Nephron progenitor cell (in vitro differentiated cells): Measurements from ENCODE around the gene ZNF74.
"Not testable (repeated sequence)": the region's sequence is repeated elsewhere in the genome, so short reads cannot be mapped to it uniquely, and the experiment has no call there.

Source experiments
- DNase-seq: peaks from one replicate; pipeline ENCODE4 v3.0.0; 2021
- H3K27ac Mint-ChIP-seq: 2 replicates; pipeline ENCODE4 v1.8.0; 2021; ENCODE audit warnings: mild to moderate bottlenecking, moderate library complexity, mixed read lengths
- H3K27me3 Mint-ChIP-seq: 2 replicates; pipeline ENCODE4 v1.8.0; 2021; ENCODE audit warnings: mild to moderate bottlenecking, low read depth, mixed read lengths; ENCODE audit not compliant: poor library complexity
- H3K36me3 Mint-ChIP-seq: 2 replicates; pipeline ENCODE4 v1.8.0; 2021; ENCODE audit warnings: low read depth, mixed read lengths
- H3K4me1 Mint-ChIP-seq: 2 replicates; pipeline ENCODE4 v1.8.0; 2021; ENCODE audit warnings: mixed read lengths
- H3K4me3 Mint-ChIP-seq: 2 replicates; pipeline ENCODE4 v1.8.0; 2021; ENCODE audit warnings: mild to moderate bottlenecking, moderate library complexity, mixed read lengths
- H3K9me3 Mint-ChIP-seq: 2 replicates; pipeline ENCODE4 v1.8.0; 2021; ENCODE audit warnings: mild to moderate bottlenecking, moderate library complexity, mixed read lengths
- CTCF ChIP-seq: fragments of 200-600 bp; sonication (generic); IDR thresholded peaks from 2 replicates; pipeline ENCODE4 v1.5.0; 2021; ENCODE audit warnings: antibody characterized with exemption

Gene ZNF74

GRCh38 chr22:20362403-20362802, 31.5 kb upstream of the ZNF74 start:
- H3K36me3 Mint-ChIP-seq, H3K27ac Mint-ChIP-seq, H3K9me3 Mint-ChIP-seq, H3K4me3 Mint-ChIP-seq, DNase-seq, H3K4me1 Mint-ChIP-seq: not testable (repeated sequence)
- peaks cover 11% of the 10 kb centered on the region for H3K27me3 Mint-ChIP-seq

DNA sequence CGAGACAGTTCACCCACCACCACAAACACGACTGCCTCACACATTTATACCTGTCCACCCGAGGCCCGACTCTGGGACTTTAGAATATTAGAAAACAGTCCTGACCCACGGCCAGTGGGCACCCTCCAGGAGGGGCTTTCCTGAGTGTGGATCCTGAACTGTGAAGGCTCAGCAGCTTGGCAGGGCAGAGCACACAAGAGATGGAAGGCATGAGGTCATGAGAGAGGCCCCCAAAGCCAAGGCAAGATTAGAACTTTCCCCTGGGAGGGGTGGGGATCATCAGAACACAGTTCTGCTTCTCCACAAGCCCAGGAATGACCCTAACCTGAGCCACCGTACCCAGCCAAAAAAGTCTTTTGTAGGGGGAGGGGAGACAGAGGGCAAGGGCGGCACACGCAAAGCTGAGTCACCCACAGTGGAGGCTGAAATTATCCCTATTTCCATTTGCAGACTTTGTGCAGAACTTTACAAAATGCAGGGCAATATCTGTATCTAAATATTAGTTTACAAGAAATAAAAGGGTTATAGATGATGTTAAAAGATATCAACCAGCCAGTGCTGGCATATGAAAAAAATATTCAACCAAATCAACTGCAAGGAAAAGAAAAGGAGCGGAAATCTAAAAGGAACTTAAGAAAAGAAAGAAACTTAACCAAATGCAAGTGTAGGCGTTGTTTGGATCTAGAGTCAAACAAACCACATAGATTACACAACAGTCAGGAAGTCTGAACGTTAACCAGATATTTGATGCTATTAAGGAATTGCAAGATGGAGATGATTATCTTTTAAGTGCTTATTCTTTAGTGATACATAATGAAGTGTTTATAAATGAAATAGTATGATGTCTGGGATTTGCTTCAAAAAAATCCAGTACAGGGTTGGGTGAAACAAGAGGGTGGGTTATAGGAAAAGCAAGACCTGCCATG, 29.4 kb upstream of the ZNF74 start:
- not testable (repeated sequence) for H3K9me3 Mint-ChIP-seq, H3K27ac Mint-ChIP-seq, H3K4me3 Mint-ChIP-seq, H3K4me1 Mint-ChIP-seq, H3K36me3 Mint-ChIP-seq, DNase-seq
- H3K27me3 Mint-ChIP-seq = peaks cover 19% of the 10 kb centered on the region

DNA sequence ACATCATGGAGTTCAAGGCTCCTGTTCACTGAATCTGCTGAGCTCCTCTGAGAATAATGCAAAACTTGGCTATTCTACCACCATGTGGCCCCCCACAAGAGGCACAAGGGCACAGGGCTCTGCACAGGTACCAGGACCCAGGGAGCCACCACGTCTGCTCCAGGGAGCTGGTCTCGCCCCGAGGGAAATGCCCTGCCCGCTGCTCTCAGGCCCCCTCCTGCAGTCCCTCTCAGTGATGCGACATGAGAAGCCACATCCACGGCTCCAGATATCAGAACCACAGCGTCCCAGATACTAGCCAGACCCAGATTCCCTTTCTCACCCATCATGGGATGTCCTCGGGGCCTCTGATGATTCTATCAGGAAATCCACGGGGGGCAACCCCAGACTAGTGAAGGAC, 27.1 kb upstream of the ZNF74 start:
- DNase-seq, H3K36me3 Mint-ChIP-seq, H3K27ac Mint-ChIP-seq, H3K4me3 Mint-ChIP-seq, H3K4me1 Mint-ChIP-seq: not testable (repeated sequence)
- peaks cover 22% of the 10 kb centered on the region for H3K27me3 Mint-ChIP-seq
- H3K9me3 Mint-ChIP-seq = peaks cover 12% of the 10 kb centered on the region

DNA sequence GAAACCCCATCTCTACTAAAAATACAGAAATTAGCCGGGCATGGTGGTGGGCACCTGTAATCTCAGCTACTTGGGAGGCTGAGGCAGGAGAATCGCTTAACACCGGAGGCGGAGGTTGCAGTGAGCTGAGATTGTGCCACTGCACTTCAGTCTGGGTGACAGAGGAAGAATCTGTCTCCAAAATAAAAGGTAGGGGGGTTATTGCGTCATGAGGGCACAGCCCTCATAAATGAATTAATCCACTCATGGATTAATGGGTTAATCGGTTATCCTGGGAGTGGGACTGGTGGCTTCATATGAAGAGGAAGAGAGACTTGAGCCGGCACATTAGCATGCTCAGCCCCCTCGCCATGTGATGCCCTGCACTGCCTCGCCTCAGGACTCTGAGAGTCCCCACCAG, 25.1 kb upstream of the ZNF74 start:
- not testable (repeated sequence) for DNase-seq, H3K27ac Mint-ChIP-seq, H3K36me3 Mint-ChIP-seq, H3K4me1 Mint-ChIP-seq, H3K4me3 Mint-ChIP-seq
- peaks cover 21% of the 10 kb centered on the region for H3K27me3 Mint-ChIP-seq
- peaks cover 16% of the 10 kb centered on the region for H3K9me3 Mint-ChIP-seq

DNA sequence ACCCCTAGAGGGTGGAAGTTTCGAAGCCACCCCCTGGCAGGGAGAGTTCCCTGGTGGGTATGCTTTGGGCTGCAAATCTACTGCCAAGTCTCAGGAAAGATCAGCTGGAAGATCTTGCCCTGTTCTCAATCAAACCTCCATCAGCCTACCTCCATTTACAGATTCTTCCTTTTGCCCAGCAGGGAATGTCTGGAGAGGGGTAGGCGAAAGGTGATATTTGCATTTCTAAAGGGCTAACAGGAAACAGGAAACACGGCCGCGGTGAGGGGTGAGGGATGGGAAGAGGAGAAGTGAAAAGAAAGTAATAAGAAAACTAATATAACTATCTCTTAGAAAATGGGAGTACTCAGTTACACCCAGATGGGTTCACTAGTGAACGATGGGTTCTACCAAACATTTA, 22.3 kb upstream of the ZNF74 start:
- not testable (repeated sequence) for DNase-seq, H3K27ac Mint-ChIP-seq, H3K4me1 Mint-ChIP-seq, H3K4me3 Mint-ChIP-seq
- Mint-ChIP-seq H3K27me3 (peaks cover 15% of the 10 kb centered on the region), H3K36me3 (peaks cover 13% of the 10 kb centered on the region), H3K9me3 (peaks cover 26% of the 10 kb centered on the region)

DNA sequence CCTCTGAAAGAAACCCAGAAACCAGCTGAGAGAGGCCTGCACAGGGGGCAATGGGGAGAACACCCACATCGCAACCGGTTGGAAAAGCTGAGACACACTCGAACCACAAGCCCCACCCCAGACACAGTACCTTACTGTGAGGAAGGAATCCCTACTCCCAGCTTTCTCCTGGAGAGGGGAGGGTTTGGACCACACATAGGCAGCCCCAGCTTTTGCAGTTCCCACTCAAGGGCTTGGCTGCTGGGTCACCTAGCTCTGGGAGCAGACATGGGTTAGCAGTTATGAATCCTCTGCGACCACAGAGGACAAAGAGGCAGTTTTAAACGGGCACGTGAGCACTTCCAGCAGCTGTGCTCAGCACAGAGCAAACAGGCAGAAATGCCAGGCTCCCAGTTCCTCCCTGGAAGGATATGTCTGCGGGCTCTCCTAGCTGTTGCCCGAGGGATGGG, 21.5 kb upstream of the ZNF74 start:
- H3K27ac Mint-ChIP-seq, H3K4me1 Mint-ChIP-seq, DNase-seq, H3K4me3 Mint-ChIP-seq: not testable (repeated sequence)
- Mint-ChIP-seq H3K36me3 (peaks cover 13% of the 10 kb centered on the region), H3K27me3 (peaks cover 15% of the 10 kb centered on the region), H3K9me3 (peaks cover 26% of the 10 kb centered on the region)

GRCh38 chr22:20373195-20373706, 20.7 kb upstream of the ZNF74 start:
- not testable (repeated sequence) for DNase-seq, H3K4me1 Mint-ChIP-seq, H3K4me3 Mint-ChIP-seq, H3K27ac Mint-ChIP-seq
- Mint-ChIP-seq H3K9me3 (peaks cover 26% of the 10 kb centered on the region), H3K27me3 (peaks cover 13% of the 10 kb centered on the region), H3K36me3 (peaks cover 13% of the 10 kb centered on the region)

DNA sequence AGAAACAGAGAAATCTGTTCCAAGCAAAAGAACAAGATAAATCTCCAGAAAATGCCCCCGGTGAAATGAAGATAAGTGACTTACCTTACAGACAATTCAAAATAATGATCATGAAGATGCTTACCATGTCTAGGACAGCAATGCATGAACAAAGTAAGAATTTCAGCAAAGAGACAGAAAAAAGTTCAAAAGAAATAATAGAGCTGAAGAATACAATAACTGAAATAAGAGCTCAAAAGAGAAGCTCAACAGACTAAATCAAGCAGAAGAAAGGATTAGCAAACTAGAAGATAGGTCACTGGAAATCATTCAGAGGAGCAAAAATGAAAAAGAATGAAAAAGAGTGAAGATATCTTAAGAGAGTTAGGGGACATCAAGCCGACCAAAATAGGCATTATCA, 19.8 kb upstream of the ZNF74 start:
- not testable (repeated sequence) for H3K4me1 Mint-ChIP-seq, H3K27ac Mint-ChIP-seq, DNase-seq, H3K4me3 Mint-ChIP-seq
- Mint-ChIP-seq H3K27me3 (peaks cover 11% of the 10 kb centered on the region), H3K9me3 (peaks cover 25% of the 10 kb centered on the region), H3K36me3 (peaks cover 13% of the 10 kb centered on the region)

DNA sequence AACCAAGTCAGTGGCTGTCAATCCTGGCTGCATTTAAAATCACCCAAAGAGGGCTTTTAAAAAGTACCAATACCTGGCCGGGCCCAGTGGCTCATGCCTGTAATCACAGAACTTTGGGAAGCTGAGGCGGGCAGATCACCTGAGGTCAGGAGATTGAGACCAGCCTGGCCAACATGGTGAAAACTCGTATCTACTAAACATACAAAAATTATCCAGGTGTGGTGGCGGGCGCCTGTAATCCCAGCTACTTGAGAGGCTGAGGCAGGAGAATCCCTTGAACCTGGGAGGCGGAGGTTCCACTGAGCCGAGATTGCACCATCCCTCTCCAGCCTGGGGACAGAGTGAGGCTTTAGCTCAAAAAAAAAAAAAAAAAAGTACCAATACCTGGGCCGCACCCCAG, 17.7 kb upstream of the ZNF74 start:
- not testable (repeated sequence) for H3K4me3 Mint-ChIP-seq, DNase-seq, H3K36me3 Mint-ChIP-seq, H3K27ac Mint-ChIP-seq, H3K4me1 Mint-ChIP-seq
- Mint-ChIP-seq H3K27me3 (peaks cover 11% of the 10 kb centered on the region), H3K9me3 (peaks cover 18% of the 10 kb centered on the region)

GRCh38 chr22:20376983-20377382, 17.0 kb upstream of the ZNF74 start:
- H3K27me3 Mint-ChIP-seq, H3K27ac Mint-ChIP-seq, H3K4me3 Mint-ChIP-seq, H3K4me1 Mint-ChIP-seq, H3K36me3 Mint-ChIP-seq, DNase-seq: not testable (repeated sequence)
- peaks cover 18% of the 10 kb centered on the region for H3K9me3 Mint-ChIP-seq

- H3K27ac Mint-ChIP-seq = no peak overlapping the region
- H3K9me3 Mint-ChIP-seq = peaks cover 17% of the 10 kb centered on the region
- TF ChIP-seq CTCF = no peak
- H3K4me3 Mint-ChIP-seq = no peak overlapping the region
- H3K27me3 Mint-ChIP-seq = peaks cover 20% of the 10 kb centered on the region
- no peaks in the 10 kb centered on the region for H3K4me1 Mint-ChIP-seq
- H3K36me3 Mint-ChIP-seq = peaks cover 9% of the 10 kb centered on the region
- DNase-seq = no peak
Observed at GRCh38 chr22:20378110-20378509, 15.8 kb upstream of the ZNF74 start.

DNA sequence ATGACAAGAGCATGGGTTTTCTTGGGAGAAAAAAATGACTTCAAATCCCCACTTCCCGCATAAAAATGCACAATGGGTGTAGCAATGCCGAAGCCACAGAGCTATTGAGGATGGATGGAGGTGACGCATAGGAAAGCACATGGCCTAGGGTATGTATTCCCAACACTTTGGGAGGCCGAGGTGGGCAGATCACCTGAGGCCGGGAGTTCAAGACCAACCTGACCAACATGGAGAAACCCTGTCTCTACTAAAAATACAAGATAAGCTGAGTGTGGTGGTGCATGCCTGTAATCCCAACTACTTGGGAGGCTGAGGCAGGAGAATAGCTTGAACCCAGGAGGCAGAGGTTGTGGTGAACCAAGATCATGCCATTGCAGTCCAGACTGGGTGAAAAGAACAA, 15.3 kb upstream of the ZNF74 start:
- peaks cover 11% of the 10 kb centered on the region for H3K9me3 Mint-ChIP-seq
- not testable (repeated sequence) for DNase-seq, H3K27ac Mint-ChIP-seq, H3K4me1 Mint-ChIP-seq, H3K36me3 Mint-ChIP-seq, H3K4me3 Mint-ChIP-seq
- peaks cover 21% of the 10 kb centered on the region for H3K27me3 Mint-ChIP-seq
